HEK293T (cell line): ENCODE results near the gene LENG9.

Experiments
- CTCF ChIA-PET: fragments of 350-600 bp; formaldehyde crosslinking; extraction: SDS; loops from one replicate; lab custom pipeline; 2021; ENCODE audit warnings: antibody characterized with exemption, inconsistent platforms; lab: Yijun Ruan, JAX
- POLR2A ChIA-PET: fragments of 350-600 bp; formaldehyde crosslinking; extraction: SDS; loops from one replicate; lab custom pipeline; 2020; ENCODE audit warnings: antibody characterized with exemption, inconsistent platforms; lab: Yijun Ruan, JAX
- DNase-seq: peaks from one replicate; pipeline ENCODE4 v3.0.0; 2012; ENCODE audit warnings: mixed read lengths; ENCODE audit errors: extremely low spot score
- ARNT ChIP-seq: fragments of 450-650 bp; IDR thresholded peaks from 2 replicates; pipeline ENCODE4 v1.6.1; 2017; ENCODE audit warnings: mild to moderate bottlenecking
- BHLHE40 ChIP-seq: fragments of 450-650 bp; IDR thresholded peaks from 2 replicates; pipeline ENCODE4 v1.6.1; 2016; ENCODE audit warnings: mild to moderate bottlenecking, moderate library complexity, borderline replicate concordance
- CTBP1 ChIP-seq: fragments of 450-650 bp; IDR thresholded peaks from 2 replicates; pipeline ENCODE4 v1.6.1; 2016; ENCODE audit warnings: borderline replicate concordance
- ELF4 ChIP-seq: fragments of 450-650 bp; IDR thresholded peaks from 2 replicates; pipeline ENCODE4 v1.6.1; 2017; ENCODE audit warnings: antibody characterized with exemption
- FOXA1 ChIP-seq: fragments of 450-650 bp; IDR thresholded peaks from 2 replicates; pipeline ENCODE4 v1.6.1; 2016; ENCODE audit warnings: mild to moderate bottlenecking
- FOXK2 ChIP-seq: fragments of 450-650 bp; IDR thresholded peaks from 2 replicates; pipeline ENCODE4 v1.6.1; 2016; ENCODE audit warnings: mild to moderate bottlenecking
- FOXM1 ChIP-seq: fragments of 450-650 bp; IDR thresholded peaks from 2 replicates; pipeline ENCODE4 v1.6.1; 2017; ENCODE audit warnings: mild to moderate bottlenecking, borderline replicate concordance
- HDGF ChIP-seq: fragments of 450-650 bp; IDR thresholded peaks from 2 replicates; pipeline ENCODE4 v1.6.1; 2017; ENCODE audit warnings: antibody characterized with exemption, borderline replicate concordance
- L3MBTL2 ChIP-seq: fragments of 450-650 bp; conservative IDR thresholded peaks from 2 replicates; pipeline ENCODE4 v1.6.1; 2016; ENCODE audit warnings: mild to moderate bottlenecking
- LEF1 ChIP-seq: fragments of 450-650 bp; IDR thresholded peaks from 2 replicates; pipeline ENCODE4 v1.6.1; 2017; ENCODE audit warnings: mild to moderate bottlenecking, borderline replicate concordance
- NFRKB ChIP-seq: fragments of 450-650 bp; IDR thresholded peaks from 2 replicates; pipeline ENCODE4 v1.6.1; 2016; ENCODE audit warnings: mild to moderate bottlenecking, moderate library complexity
- PKNOX1 ChIP-seq: fragments of 450-650 bp; IDR thresholded peaks from 2 replicates; pipeline ENCODE4 v1.6.1; 2016
- SP1 ChIP-seq: fragments of 450-650 bp; IDR thresholded peaks from 2 replicates; pipeline ENCODE4 v1.6.1; 2017
- SUZ12 ChIP-seq: fragments of 450-650 bp; IDR thresholded peaks from 2 replicates; pipeline ENCODE4 v1.6.1; 2016; ENCODE audit warnings: mild to moderate bottlenecking
- TARDBP ChIP-seq: fragments of 450-650 bp; IDR thresholded peaks from 2 replicates; pipeline ENCODE4 v1.6.1; 2016
- ZNF384 ChIP-seq: fragments of 450-650 bp; IDR thresholded peaks from 2 replicates; pipeline ENCODE4 v1.6.1; 2016

The LENG9 gene

GRCh38 chr19:54453921-54454780, 9.4 kb downstream of the LENG9 start:
- POLR2A ChIA-PET = interaction anchor here (0.7 to 2.0 kb wide), 2 partner anchors 8 to 9 kb away, joined by 3 to 5 read pairs; partner anchors contain the start of gene LENG9
- TF ChIP-seq ELF4 (no peak), ZNF384 (no peak), SUZ12 (no peak), FOXK2 (no peak), ARNT (no peak), BHLHE40 (no peak), NFRKB (no peak), FOXA1 (no peak), TARDBP (no peak), HDGF (no peak), LEF1 (no peak), L3MBTL2 (no peak), SP1 (no peak), FOXM1 (no peak), CTBP1 (no peak), PKNOX1 (no peak)
- CTCF ChIA-PET = no interaction called here
- no peak for DNase-seq

- ChIA-PET POLR2A (interaction anchor here (2.0 kb wide), 1 partner anchor 9 kb away, joined by 5 read pairs; no protein-coding TSS in a partner anchor), CTCF (no interaction called here)
- TF ChIP-seq SUZ12 = no peak
- no peak for TF ChIP-seq TARDBP
- TF ChIP-seq BHLHE40 = no peak
- no peak for TF ChIP-seq FOXA1
- TF ChIP-seq LEF1 = no peak
- no peak for TF ChIP-seq ARNT
- TF ChIP-seq ZNF384 = no peak
- no peak for TF ChIP-seq PKNOX1
- TF ChIP-seq FOXM1 = no peak
- TF ChIP-seq FOXK2 = no peak
- TF ChIP-seq SP1 = no peak
- no peak for TF ChIP-seq NFRKB
- no peak for TF ChIP-seq ELF4
- no peak for TF ChIP-seq CTBP1
- no peak for DNase-seq
Observed at GRCh38 chr19:54452626-54453025, 11.0 kb downstream of the LENG9 start.

- ChIA-PET POLR2A (no interaction called here), CTCF (no interaction called here)
- TF ChIP-seq ARNT (no peak), LEF1 (no peak), CTBP1 (no peak), SP1 (no peak), BHLHE40 (no peak), NFRKB (no peak), TARDBP (no peak), PKNOX1 (no peak), HDGF (no peak), SUZ12 (no peak), FOXK2 (no peak), FOXM1 (no peak), L3MBTL2 (no peak), FOXA1 (no peak), ELF4 (no peak)
- DNase-seq = no peak
Observed at GRCh38 chr19:54451997-54452396, 11.6 kb downstream of the LENG9 start.

GRCh38 chr19:54451331-54451871, 12.2 kb downstream of the LENG9 start:
- TF ChIP-seq CTBP1 = no peak
- no peak for TF ChIP-seq SUZ12
- no peak for TF ChIP-seq ZNF384
- TF ChIP-seq FOXM1 = no peak
- TF ChIP-seq L3MBTL2 = no peak
- TF ChIP-seq PKNOX1 = no peak
- TF ChIP-seq HDGF = no peak
- TF ChIP-seq TARDBP = no peak
- DNase-seq = no peak
- CTCF ChIA-PET = no interaction called here
- POLR2A ChIA-PET = interaction anchor here (0.9 kb wide), 1 partner anchor 11 kb away, joined by 3 read pairs; no protein-coding TSS in a partner anchor

GRCh38 chr19:54449701-54450069, 13.9 kb downstream of the LENG9 start:
- CTCF ChIA-PET = no interaction called here
- TF ChIP-seq PKNOX1 (no peak), CTBP1 (no peak), LEF1 (no peak), FOXK2 (no peak), ZNF384 (no peak), SUZ12 (no peak), HDGF (no peak), SP1 (no peak), FOXA1 (no peak)
- no peak for DNase-seq
- POLR2A ChIA-PET = interaction anchor here (1.7 to 3.3 kb wide), 3 partner anchors 11 to 23 kb away, joined by 10 to 97 read pairs (median 23); partner anchors contain the start of genes CDC42EP5 and LENG9
